Limb (tissue), 2 donors: ENCODE measurements around the gene SERPINH1.
A peak's percentile ranks its signal among the peaks of the same experiment; 100 is the strongest.

Experiments
- DNase-seq, 2 donors: peaks; one replicate each; pipeline ENCODE4 v3.0.0-alpha.2; 2016; ENCODE audit errors: extremely low spot score in 2 of 2

SERPINH1 gene

GRCh38 chr11:75594211-75594610 is 32.2 kb downstream of the SERPINH1 start:
- no peak for DNase-seq

- no peak for DNase-seq
These were observed 33.4 kb downstream of the SERPINH1 start for GRCh38 chr11:75595429-75595828.

GRCh38 chr11:75596914-75597313 is 34.9 kb downstream of the SERPINH1 start:
- DNase-seq: no peak

- DNase-seq: no peak
These were observed 35.6 kb downstream of the SERPINH1 start for GRCh38 chr11:75597636-75598035.

GRCh38 chr11:75598264-75598663 is 36.2 kb downstream of the SERPINH1 start:
- no peak for DNase-seq

- DNase-seq: no peak
These were observed 36.8 kb downstream of the SERPINH1 start for GRCh38 chr11:75598900-75599299.

GRCh38 chr11:75600356-75600755 is 38.3 kb downstream of the SERPINH1 start:
- DNase-seq: no peak

GRCh38 chr11:75601494-75601893 is 39.4 kb downstream of the SERPINH1 start:
- no peak for DNase-seq

GRCh38 chr11:75602951-75603350 is 40.9 kb downstream of the SERPINH1 start:
- DNase-seq: no peak

- DNase-seq: no peak
These were observed 42.0 kb downstream of the SERPINH1 start for GRCh38 chr11:75603791-75604736.

- no peak for DNase-seq
These were observed 44.0 kb downstream of the SERPINH1 start for GRCh38 chr11:75606099-75606498.

- no peak for DNase-seq
These were observed 49.8 kb downstream of the SERPINH1 start for GRCh38 chr11:75611823-75612222.

- peak in 1 of 2 donors; percentile 42 for DNase-seq
These were observed 53.7 kb downstream of the SERPINH1 start for GRCh38 chr11:75615751-75616150.

- peak in 1 of 2 donors; percentile 13 for DNase-seq
These were observed 54.2 kb downstream of the SERPINH1 start for GRCh38 chr11:75616281-75616680.
